Measurements from ENCODE around the gene KLF2.

The KLF2 gene

GRCh38 chr19:16365300-16365996, 40.8 kb downstream of the KLF2 start:
- no peak for DNase-seq (ENCODE audit: low read depth)

- DNase-seq (ENCODE audit: low read depth), result no peak
Observed at GRCh38 chr19:16366056-16366432, 41.4 kb downstream of the KLF2 start.

GRCh38 chr19:16366433-16367260, 42.0 kb downstream of the KLF2 start:
- DNase-seq (ENCODE audit: low read depth), result no peak

- DNase-seq (ENCODE audit: low read depth), result no peak
Observed at GRCh38 chr19:16367261-16367683, 42.6 kb downstream of the KLF2 start.

GRCh38 chr19:16368385-16369305, 44.0 kb downstream of the KLF2 start:
- DNase-seq (ENCODE audit: low read depth), result no peak

GRCh38 chr19:16369306-16369663, 44.7 kb downstream of the KLF2 start:
- DNase-seq (ENCODE audit: low read depth), result no peak

GRCh38 chr19:16369664-16370576, 45.3 kb downstream of the KLF2 start:
- no peak for DNase-seq (ENCODE audit: low read depth)

- no peak for DNase-seq (ENCODE audit: low read depth)
Observed at GRCh38 chr19:16370641-16371391, 46.2 kb downstream of the KLF2 start.

- peak; percentile 64 for DNase-seq (ENCODE audit: low read depth)
Observed at GRCh38 chr19:16371540-16371986, 46.9 kb downstream of the KLF2 start.

- no peak for DNase-seq (ENCODE audit: low read depth)
Observed at GRCh38 chr19:16372065-16372915, 47.7 kb downstream of the KLF2 start.

- DNase-seq (ENCODE audit: low read depth), result no peak
Observed at GRCh38 chr19:16373079-16373478, 48.5 kb downstream of the KLF2 start.

GRCh38 chr19:16373532-16373931, 48.9 kb downstream of the KLF2 start:
- no peak for DNase-seq (ENCODE audit: low read depth)

- DNase-seq (ENCODE audit: low read depth), result no peak
Observed at GRCh38 chr19:16373989-16374388, 49.4 kb downstream of the KLF2 start.

- DNase-seq (ENCODE audit: low read depth), result no peak
Observed at GRCh38 chr19:16374436-16374835, 49.8 kb downstream of the KLF2 start.

GRCh38 chr19:16375157-16375935, 50.7 kb downstream of the KLF2 start:
- DNase-seq (ENCODE audit: low read depth), result no peak

- no peak for DNase-seq (ENCODE audit: low read depth)
Observed at GRCh38 chr19:16375936-16376185, 51.2 kb downstream of the KLF2 start.

GRCh38 chr19:16376241-16376640, 51.6 kb downstream of the KLF2 start:
- no peak for DNase-seq (ENCODE audit: low read depth)

- no peak for DNase-seq (ENCODE audit: low read depth)
Observed at GRCh38 chr19:16376649-16377048, 52.0 kb downstream of the KLF2 start.

GRCh38 chr19:16377521-16377920, 52.9 kb downstream of the KLF2 start:
- DNase-seq (ENCODE audit: low read depth), result no peak

All from stimulated activated CD8-positive, alpha-beta memory T cell treated with anti-CD3 and anti-CD28 coated beads, Interleukin-7, amount 100 ng/mL, for 24 hours (primary cell).